GM19324 (cell line): ENCODE data around the gene SNX32.

Source experiments
- ATAC-seq: cut with Tn5 transposase; IDR thresholded peaks from one replicate; pipeline ENCODE4 v1.9.1; 2021; ENCODE audit warnings: mild to moderate bottlenecking, moderate library complexity; ENCODE audit not compliant: unreplicated experiment, low FRiP score

Gene SNX32

DNA sequence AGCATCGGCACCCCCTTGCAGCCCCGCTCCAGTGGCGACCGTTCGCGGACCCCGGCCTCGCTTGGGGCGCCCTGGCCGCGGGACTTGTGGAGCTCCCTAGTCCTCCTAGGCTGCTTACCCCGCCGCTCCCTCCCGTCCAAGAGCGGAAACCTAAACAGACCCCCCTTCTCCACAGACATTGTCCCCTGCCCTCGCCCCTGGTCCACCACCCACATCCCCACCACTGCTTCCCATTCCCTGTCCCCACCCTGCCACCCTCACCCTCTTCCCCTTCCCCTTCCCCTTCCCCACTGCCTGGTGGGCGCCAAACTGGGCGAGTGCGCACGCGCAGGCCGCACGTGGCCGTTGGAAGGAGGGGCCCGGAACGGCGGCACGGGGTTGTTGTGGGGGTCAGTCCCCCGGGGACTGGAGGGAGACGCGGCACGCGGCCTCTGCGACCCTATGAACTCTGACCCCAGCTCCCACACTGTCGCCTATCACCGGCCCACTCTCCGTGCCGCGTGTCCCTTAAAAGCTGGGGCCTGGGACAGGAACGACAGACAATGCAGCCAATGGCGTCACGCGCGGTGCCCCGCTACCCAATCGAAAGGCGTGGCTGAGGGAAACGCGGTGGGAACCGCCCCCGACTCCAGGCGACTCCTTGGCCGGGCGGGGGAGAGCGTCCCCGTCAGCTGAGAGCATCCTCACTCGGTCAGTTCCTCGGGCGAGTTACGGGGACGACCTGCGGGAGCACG lies at the start of gene SNX32:
TSS of gene SNX32 (plus strand) at position 667 of the 734 bp plus-strand sequence. CDS start 103 bp downstream, outside the sequence.
- peak; percentile 84 for ATAC-seq

- no peak for ATAC-seq
These were observed 48.3 kb upstream of the SNX32 start for GRCh38 chr11:65785319-65786007.

DNA sequence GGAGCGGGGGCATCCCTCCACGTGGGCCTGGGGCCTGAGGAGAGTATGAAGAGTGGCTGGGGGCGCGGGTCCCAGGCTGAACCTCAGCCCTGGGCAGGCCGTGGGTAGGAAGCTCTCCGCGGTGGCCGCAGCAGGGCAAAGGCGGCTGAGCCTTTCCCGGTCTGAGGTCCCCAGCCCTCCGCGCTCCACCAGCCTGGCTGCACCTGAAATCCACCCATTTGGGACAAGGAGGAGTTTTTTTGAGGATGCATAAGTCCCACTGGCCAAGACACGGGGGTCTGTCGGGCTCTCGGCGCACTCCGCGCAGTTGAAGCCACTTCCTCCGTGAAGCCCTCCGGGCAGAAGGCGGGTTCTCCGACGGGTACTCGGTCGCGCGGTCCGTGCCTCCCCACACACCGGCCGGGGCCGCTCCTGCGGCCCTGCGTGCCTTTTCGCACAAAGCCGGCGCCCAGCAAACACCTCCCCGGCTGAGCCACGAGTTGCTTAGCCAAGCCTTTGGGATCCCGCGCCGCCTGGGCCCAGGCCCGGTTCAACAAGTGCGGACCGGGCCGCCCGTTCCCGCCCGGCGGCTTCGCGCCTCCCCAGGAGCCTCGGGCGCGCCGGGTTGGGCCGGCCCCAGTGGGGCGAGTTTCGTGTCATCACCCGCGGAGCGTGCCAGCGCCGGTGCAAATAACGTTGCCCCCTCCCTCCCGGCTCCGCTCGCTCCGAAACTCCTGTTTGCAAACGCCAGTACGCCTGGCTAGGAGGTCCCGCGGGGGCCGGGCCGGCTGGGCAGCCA lies 47.6 kb upstream of the SNX32 start:
- ATAC-seq, result no peak

- ATAC-seq, result no peak
These were observed 46.8 kb upstream of the SNX32 start, which contains the start of gene OVOL1 for GRCh38 chr11:65786786-65787636. Gene OVOL1 (plus strand): TSS chr11:65787063. CDS start chr11:65787374, 311 bp downstream.

DNA sequence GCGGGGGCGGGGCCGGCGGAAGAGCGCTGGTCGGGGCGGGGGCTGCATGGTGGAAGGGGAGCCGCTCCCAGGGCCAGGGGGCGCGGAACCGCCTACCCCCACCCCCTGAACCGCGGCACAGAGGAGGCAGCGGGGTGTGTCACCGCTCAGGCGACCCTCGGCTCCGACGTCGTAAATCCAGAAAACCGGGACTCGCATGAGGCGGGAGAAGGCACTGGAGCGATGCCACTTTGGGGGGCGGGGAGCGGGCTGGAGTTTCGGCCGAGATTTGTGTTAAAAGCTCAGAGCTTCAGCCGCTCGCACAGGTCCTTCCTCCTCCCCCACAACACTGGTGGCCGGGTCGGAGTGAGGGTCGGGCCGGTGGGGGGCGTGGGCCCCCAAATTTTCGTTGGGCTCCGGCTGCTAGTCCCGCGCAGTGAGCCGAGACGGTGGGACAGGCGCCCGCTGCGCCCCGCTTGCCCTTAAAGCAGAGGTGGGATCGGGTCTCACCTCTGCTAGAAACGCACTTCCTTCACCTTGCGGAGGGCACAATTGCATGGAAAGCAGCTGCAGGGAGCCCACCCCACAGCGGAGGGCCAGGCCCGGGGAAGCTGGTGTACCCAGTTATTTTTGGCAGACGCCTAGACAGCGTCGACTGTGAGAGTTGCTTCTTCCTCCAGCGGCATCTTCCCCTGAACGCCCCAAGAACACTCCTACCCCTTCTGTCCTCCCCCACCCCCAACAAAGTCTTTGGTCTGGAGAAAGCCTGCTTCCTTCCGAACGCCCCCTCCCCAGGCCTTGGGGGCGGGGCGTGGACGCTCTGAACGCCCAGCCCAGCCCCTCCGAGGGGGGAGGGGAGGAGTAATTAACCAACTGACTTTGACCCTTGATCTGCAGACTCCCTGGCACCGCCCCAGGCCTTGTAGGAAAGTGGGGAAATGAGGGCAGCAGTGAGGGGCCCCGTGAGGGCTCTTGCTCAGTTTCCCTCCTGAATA lies 45.8 kb upstream of the SNX32 start:
- ATAC-seq, result no peak

GRCh38 chr11:65788821-65789220 lies 44.9 kb upstream of the SNX32 start:
- ATAC-seq, result no peak

DNA sequence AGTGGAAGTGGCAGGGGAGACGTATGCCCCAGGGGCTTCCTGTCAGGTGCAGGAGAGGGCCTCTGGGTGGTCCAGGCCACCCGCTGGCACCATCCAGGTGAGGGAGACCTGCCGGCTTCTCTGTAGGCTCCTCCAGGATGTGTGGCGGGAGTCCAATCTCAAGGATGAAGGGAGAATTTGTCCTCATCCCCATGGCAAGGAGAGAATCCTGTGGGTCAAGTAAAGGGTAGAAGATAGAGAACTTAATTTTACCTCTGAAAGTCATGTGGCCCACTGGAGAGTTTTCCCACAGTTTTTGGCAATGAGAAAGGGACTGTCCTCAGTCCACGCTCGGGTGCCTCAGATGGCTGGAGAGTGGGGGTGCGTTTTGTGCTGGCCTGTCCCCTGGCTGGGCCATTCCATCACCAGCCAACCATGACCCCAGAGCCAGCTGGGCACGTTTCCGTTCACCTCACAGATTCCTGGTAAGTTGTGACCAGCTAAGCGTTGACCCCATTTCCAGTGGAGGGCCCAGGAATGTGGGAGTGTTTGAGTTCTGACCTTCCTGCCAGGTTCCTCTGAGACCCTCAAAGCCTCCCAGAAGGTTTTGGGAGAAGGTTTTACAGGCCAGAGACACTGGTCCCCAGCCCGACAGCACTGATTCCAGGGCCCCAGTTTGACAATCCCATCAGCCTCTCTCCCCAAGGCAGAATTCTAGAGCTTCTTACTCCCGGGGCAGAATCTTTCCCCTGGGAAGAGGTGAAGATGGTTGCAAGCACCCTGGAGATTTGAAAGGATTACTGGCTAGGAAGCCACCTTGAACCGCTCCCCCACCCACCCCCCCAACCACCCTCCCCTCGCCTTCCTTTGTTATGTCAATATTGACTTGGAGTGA lies 44.3 kb upstream of the SNX32 start:
- ATAC-seq, result no peak

DNA sequence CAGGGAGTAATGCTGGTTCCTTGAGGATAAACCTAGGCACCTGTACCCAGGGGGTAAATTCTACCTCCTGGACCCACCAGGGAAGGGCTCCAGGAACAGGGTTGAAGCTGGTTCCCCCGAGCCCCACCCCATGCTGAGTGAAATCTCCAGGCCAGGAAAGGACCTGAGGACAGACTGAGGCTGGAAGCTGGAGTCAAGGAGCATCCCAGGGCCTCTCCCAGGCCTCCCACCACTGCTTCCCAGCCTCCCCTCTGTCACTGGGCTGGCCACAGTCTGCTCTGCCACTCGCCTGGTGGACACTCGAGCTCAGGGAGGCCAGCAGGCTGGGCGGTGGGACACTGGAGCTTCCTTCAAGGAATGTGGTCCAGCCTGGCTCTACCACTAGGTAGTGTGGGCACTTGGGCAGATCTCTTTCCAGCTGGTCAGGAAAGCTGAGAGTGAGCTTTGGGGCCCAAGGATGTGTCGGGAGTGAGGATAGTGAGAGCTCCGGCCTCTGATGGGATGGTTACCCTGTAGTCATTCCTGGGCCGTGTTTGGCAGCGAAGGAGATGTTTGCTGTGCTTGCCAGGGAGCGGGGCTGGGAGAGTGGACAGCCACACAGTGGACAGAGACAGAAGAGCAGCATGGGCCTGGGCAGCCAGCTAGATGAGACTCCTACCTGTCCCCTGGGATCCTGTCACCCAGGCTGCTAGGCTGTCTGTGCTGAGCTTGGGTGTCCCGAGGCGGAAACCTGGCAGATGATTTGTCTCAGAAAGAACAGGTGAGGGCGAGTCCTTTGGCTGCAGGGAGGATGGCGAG lies 43.5 kb upstream of the SNX32 start:
- no peak for ATAC-seq

DNA sequence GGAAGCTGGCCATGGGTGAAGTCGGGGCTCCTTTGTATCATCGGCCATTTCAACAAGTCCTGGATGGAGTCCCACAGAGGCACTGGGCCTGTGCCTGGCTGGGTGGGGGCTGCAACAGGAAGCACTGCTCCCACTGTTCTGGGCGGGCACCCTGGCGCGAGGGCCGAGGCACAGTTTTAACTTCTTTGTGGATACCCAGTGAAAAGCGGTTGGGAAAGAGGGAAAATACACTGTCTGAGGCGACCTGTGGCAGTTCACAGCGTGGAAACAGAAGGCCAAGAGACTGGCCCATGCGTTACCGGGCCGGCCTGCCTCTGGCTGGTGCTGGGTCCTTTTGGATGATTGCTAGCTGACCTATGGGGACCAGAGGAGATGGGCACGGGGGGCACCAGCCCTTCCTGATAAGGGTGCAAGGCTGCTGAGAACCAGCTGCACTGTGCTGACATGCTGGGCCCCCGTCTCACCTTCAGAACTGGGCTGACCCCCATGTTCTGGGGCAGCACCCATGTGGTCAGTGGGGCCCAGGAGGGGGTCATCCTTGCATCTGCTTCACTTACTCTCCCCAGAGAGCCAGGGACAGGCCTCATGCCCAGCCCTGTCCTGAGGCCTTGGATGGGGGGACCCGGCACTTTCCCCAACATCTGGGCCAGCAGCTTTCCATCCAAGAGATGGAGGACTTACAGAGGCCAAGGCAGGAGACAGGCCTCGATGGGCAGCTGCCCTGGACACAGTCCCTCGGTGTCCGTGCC lies 42.7 kb upstream of the SNX32 start:
- ATAC-seq, result no peak

GRCh38 chr11:65791719-65792213 lies 42.0 kb upstream of the SNX32 start:
- ATAC-seq, result peak; percentile 78

DNA sequence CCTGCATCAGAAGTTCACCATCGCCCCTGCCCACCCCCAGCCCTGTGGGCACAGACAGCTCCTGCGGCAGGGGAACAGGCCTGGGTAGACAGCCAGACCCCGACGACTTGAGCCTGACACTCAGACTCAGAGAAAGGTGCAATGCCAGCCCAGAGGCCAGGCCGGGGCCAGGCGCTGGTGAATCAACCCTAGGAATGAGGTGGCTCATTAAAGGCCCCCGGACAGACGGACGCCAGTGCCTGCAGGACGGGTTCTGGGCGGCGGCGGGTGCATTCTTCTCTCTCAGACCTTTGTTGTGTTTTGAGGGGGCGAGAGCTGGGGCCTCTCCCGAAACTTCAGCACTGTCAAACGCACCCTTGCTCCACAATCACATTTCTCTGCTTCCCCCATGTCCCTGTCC lies 41.3 kb upstream of the SNX32 start:
- ATAC-seq, result no peak

DNA sequence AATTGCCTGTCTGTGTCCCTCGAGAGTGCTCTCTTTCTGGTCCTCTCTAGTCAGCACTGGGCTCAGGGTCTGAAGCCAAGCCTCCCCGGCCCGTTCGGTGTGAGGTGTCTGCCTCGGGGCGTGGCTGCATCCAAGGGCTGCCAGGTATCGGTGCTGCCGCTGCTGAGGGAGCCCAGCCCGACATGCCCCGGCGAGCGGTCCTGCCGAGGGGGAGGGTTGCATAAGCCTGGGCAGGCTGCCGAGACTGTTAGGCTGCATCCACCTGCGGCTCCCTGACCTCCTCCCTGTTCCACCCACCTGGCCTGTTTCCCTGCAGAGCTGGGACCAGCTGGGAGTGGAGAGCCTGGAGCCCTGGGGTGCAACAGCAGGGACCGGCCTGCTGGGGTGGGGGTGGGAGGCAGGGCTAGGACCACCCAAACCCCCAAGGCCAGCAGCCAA lies 40.6 kb upstream of the SNX32 start:
- ATAC-seq, result no peak

- ATAC-seq, result no peak
These were observed 40.0 kb upstream of the SNX32 start for GRCh38 chr11:65793625-65794400.

DNA sequence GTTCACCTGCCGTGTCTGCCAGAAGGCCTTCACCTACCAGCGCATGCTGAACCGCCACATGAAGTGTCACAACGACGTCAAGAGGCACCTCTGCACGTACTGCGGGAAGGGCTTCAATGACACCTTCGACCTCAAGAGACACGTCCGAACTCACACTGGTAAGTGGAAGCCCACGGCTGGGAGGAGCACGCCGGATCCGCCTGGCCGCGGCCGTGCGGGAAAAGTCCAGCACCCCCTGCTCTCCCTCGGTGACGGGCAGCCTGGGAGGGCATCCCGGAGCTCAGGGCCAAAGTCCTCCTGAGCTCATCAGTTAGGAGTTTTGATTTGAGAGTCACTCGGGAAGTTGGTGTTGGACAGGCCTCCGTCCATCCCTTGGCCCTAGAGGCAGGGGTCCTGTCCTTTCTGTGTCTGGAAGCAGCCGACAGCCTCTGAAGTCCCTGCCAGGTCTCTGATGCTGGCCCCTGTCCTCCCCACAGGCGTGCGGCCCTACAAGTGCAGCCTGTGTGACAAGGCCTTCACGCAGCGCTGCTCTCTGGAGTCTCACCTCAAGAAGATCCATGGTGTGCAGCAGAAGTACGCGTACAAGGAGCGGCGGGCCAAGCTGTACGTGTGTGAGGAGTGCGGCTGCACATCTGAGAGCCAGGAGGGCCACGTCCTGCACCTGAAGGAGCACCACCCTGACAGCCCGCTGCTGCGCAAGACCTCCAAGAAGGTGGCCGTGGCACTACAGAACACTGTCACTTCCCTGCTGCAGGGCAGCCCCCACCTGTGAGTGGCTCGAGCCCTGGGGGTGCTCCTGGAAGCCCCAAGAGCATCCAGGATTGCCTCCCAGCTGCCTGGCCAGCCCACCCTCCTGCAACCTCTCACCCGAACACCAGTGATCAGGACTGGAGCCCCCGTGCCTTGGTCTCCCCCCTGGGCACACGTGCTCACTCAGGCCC lies 38.9 kb upstream of the SNX32 start:
- no peak for ATAC-seq
